Fibroblast of villous mesenchyme (primary cell): Measurements from ENCODE around the gene RBP3. TPM values are rescaled to one million over a fixed set of nuclear protein-coding genes. Genes with fewer than 3 reads are reported as not detected.
A peak's percentile ranks its signal among the peaks of the same experiment; 100 is the strongest.

Experiments used
- DNase-seq: peaks from one replicate; pipeline ENCODE4 v3.0.0-alpha.2; 2010; ENCODE audit warnings: low read depth
- H3K4me3 ChIP-seq: 2 replicates; pipeline ENCODE4 v1.5.1; 2011; ENCODE audit warnings: low read depth, mild to moderate bottlenecking, low read length
- CTCF ChIP-seq: IDR thresholded peaks from 2 replicates; pipeline ENCODE4 v1.5.1; 2012; ENCODE audit warnings: low read depth, mild to moderate bottlenecking, low read length; ENCODE audit not compliant: insufficient read depth
- total RNA-seq: library from RNA; depleted of rRNA; stranded (reverse); fragments of >200 nt; gene quantifications from 2 replicates; pipeline ENCODE4 v1.2.3, GENCODE V29; 2012

Gene RBP3
- total RNA-seq, 1 donor = not detected

- no peak overlapping the region for H3K4me3 ChIP-seq
- no peak for DNase-seq
- no peak for TF ChIP-seq CTCF
Observed at GRCh38 chr10:47359626-47360418, 11.7 kb downstream of the RBP3 start.

- no peak overlapping the region for H3K4me3 ChIP-seq
- DNase-seq = no peak
- no peak for TF ChIP-seq CTCF
Observed at GRCh38 chr10:47360419-47361040, 12.4 kb downstream of the RBP3 start.

GRCh38 chr10:47361293-47361692, 13.1 kb downstream of the RBP3 start:
- peak; percentile 95 for TF ChIP-seq CTCF
- DNase-seq = peak; percentile 50

GRCh38 chr10:47362199-47362598, 14.0 kb downstream of the RBP3 start:
- no peak for TF ChIP-seq CTCF
- DNase-seq = no peak
- H3K4me3 ChIP-seq = no peak overlapping the region

More at GRCh38 chr10:47361293-47361692, 13.1 kb downstream of the RBP3 start:
- H3K4me3 ChIP-seq = no peak overlapping the region

- no peak for TF ChIP-seq CTCF
- no peak for DNase-seq
- no peak overlapping the region for H3K4me3 ChIP-seq
Observed at GRCh38 chr10:47363781-47364180, 15.6 kb downstream of the RBP3 start.

GRCh38 chr10:47364366-47364765, 16.2 kb downstream of the RBP3 start:
- DNase-seq = no peak
- no peak overlapping the region for H3K4me3 ChIP-seq
- TF ChIP-seq CTCF = no peak
